ENCODE measurements around the gene PRR15L. TPM values are rescaled to one million over a fixed set of nuclear protein-coding genes. Genes with fewer than 3 reads are reported as not detected.

PRR15L gene
- total RNA-seq, 4 donors from 2014 or later = 0.29 to 2.0 TPM; not detected in 2

GRCh38 chr17:47968836-47969235 is 11.2 kb upstream of the PRR15L start:
- Histone ChIP-seq H3K9me3 (no peaks in the 10 kb centered on the region), H3K4me3 (no peak overlapping the region), H3K4me1 (no peaks in the 10 kb centered on the region), H3K36me3 (no peaks in the 10 kb centered on the region), H3K27me3 (no peaks in the 10 kb centered on the region), H3K27ac (no peak overlapping the region)
- DNase-seq = no peak
- intact Hi-C loops (cut with DNase I; ENCODE audit: low total_unique reads) = no loop called here
- TF ChIP-seq CTCF (IDR thresholded peaks at IDR 0.05) (no peak), POLR2A (IDR thresholded peaks at IDR 0.05) (no peak)

DNA sequence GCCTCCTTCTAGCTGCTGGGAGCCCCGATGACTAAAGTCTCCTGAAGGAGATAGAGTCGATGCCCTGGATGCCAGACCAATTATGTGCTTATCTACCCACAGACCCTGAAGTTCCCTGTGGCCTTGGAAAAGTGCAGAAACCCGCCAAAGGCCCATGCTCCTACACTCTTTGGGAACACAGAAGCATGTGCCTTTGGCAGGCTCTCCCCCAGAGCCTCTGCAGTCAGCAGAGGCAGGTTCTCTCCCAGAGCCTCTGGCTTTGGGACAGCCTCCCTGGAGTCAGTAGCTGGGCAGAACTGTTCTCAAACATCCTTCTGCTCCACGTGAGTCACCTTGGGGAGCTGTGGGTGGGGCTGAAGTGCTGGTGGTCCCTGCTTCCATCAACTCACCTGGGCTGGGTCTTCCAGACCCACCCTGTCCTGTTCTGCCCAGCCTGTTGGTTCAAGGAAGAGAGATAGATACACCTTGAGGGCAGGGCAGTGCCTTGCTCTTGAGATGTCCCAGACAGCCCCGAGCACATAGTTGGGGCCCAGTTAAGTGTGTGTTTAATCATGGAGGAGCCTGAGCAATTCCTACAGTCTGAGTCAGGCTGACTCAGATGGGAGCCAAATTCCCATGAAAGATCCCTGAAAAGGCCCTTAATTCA is 10.0 kb upstream of the PRR15L start:
- no peaks in the 10 kb centered on the region for H3K9me3 ChIP-seq
- TF ChIP-seq CTCF (IDR thresholded peaks at IDR 0.05) (no peak), POLR2A (IDR thresholded peaks at IDR 0.05) (no peak)
- no peaks in the 10 kb centered on the region for H3K36me3 ChIP-seq
- H3K27ac ChIP-seq = peak overlapping the region in 1 of 2 donors; percentile 67
- H3K4me1 ChIP-seq = no peaks in the 10 kb centered on the region
- intact Hi-C loops (cut with DNase I; ENCODE audit: low total_unique reads) = no loop called here
- no peak overlapping the region for H3K4me3 ChIP-seq
- no peaks in the 10 kb centered on the region for H3K27me3 ChIP-seq
- DNase-seq = peak in 1 of 2 donors; percentile 34

GRCh38 chr17:47966079-47966519 is 8.4 kb upstream of the PRR15L start:
- H3K9me3 ChIP-seq = no peaks in the 10 kb centered on the region
- peak overlapping the region; percentile 51 to 67 for H3K27ac ChIP-seq
- H3K4me3 ChIP-seq = no peak overlapping the region
- no peaks in the 10 kb centered on the region for H3K4me1 ChIP-seq
- no peaks in the 10 kb centered on the region for H3K27me3 ChIP-seq
- no peaks in the 10 kb centered on the region for H3K36me3 ChIP-seq
- intact Hi-C loops (cut with DNase I; ENCODE audit: low total_unique reads) = no loop called here
- peak; percentile 34 to 56 for DNase-seq
- no peak for TF ChIP-seq CTCF (IDR thresholded peaks at IDR 0.05)

GRCh38 chr17:47964856-47965255 is 7.2 kb upstream of the PRR15L start:
- H3K4me3 ChIP-seq = no peak overlapping the region
- no peaks in the 10 kb centered on the region for H3K27me3 ChIP-seq
- H3K27ac ChIP-seq = no peak overlapping the region
- no peak for DNase-seq
- TF ChIP-seq POLR2A (IDR thresholded peaks at IDR 0.05) = no peak
- TF ChIP-seq CTCF (IDR thresholded peaks at IDR 0.05) = no peak
- no peaks in the 10 kb centered on the region for H3K4me1 ChIP-seq
- H3K9me3 ChIP-seq = no peaks in the 10 kb centered on the region
- no peaks in the 10 kb centered on the region for H3K36me3 ChIP-seq
- intact Hi-C loops (cut with DNase I; ENCODE audit: low total_unique reads) = no loop called here

DNA sequence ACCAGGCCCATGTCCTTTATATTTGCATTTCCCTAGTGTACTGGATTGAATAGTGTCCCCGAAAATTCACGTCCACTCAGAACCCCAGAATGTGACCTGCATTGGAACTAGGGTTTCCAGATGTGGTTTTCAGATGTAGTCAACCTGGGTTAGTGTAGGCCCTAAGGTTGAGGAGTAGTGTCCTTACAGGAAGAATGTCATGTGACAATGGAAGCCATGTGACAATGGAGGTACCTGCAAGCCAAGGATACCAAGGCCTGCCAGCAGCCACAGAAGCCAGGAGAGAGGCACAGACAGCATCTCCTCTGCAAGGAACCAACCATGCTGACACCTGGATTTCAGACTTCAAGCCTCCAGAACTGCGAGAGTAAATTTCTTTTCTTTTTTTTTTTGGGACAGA is 5.2 kb upstream of the PRR15L start:
- no peak overlapping the region for H3K4me3 ChIP-seq
- TF ChIP-seq CTCF (IDR thresholded peaks at IDR 0.05) = no peak
- TF ChIP-seq POLR2A (IDR thresholded peaks at IDR 0.05) = no peak
- intact Hi-C loops (cut with DNase I; ENCODE audit: low total_unique reads) = no loop called here

More for the DNA sequence above, 5.2 kb upstream of the PRR15L start:
- Histone ChIP-seq H3K36me3 (no peaks in the 10 kb centered on the region), H3K9me3 (no peaks in the 10 kb centered on the region), H3K4me1 (no peaks in the 10 kb centered on the region), H3K27me3 (no peaks in the 10 kb centered on the region), H3K27ac (no peak overlapping the region)
- no peak for DNase-seq
